Right ventricle myocardium superior (tissue), 1 donor: Measurements from ENCODE around the gene ABCC8. TPM values are rescaled to one million over a fixed set of nuclear protein-coding genes. Genes with fewer than 3 reads are reported as not detected.
"Not testable (repeated sequence)": the region's sequence is repeated elsewhere in the genome, so short reads cannot be mapped to it uniquely, and the experiment has no call there.

ENCODE experiments used
- ATAC-seq: fragments of 200-7000 bp; cut with Tn5 transposase; one replicate; pipeline ENCODE4 v1.9.1; 2020; ENCODE audit warnings: mild to moderate bottlenecking; ENCODE audit not compliant: poor library complexity
- DNase-seq: peaks from one replicate; pipeline ENCODE4 v3.0.0-alpha.2; 2020
- intact Hi-C: fragments of 100-400 bp; cut with DNase I; formaldehyde crosslinking; loops from one replicate; pipeline ENCODE4 v1.11.2; 2022
- total RNA-seq: library from RNA; stranded (reverse); fragmentation: NEBNext Ultra II Directional; extraction: Animal tissue kit (Norgen Biotek cat#: 25700); gene quantifications from one replicate; pipeline ENCODE4 v1.2.1, GENCODE V29; 2021
- donor health status: DM: no; HTN: yes; CAD: no; lungs with severe emphysema.

ABCC8 gene
- total RNA-seq, 1 donor from 2014 or later = 0.91 TPM

DNA sequence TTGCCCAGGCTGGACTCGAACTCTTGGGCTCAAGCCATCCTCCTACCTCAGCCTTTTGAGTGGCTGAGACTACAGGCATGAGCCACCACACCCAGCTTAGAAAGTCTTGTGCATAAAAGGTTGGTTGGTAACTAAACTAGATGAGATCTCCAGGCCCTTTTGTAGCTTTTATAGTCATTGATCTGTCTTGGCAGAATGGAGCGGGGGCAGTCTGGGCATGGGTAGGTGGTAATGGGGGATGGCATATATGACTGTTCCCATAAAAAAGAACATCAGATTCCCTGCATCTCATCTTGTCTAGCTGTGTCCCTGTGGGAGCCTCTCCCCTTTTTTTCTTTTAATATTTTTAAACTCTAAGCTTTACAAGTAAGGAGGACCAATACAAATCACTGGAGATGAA, 30.2 kb downstream of the ABCC8 start:
- ATAC-seq = no peak
- DNase-seq = no peak
- intact Hi-C loops = no loop called here

DNA sequence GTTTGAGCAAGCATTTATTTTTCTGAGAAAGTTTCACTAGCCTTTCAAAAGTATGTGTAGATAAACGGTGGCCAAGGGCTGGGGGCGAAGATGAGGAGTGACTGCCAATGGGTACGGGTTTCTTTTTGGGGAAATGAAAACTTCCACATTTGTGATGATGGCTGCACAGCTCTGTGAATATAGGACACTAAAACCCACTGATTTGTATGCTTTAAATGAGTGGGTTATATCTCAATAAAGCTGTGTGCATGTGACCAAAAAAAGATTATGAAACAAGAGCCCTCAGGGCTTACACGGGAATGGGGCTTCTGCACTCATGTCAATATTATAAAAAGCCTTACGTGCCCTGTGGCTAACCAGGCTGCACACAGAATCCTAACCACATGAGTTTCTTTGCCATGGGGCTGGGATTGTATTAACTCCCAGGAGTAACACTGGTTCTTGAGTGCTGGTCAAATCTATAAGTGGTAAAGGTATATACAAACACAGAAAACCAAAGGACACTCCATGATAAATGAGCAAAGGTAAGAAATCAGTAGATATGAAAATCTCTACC, 31.3 kb downstream of the ABCC8 start:
- ATAC-seq = no peak
- no peak for DNase-seq
- intact Hi-C loops = no loop called here

DNA sequence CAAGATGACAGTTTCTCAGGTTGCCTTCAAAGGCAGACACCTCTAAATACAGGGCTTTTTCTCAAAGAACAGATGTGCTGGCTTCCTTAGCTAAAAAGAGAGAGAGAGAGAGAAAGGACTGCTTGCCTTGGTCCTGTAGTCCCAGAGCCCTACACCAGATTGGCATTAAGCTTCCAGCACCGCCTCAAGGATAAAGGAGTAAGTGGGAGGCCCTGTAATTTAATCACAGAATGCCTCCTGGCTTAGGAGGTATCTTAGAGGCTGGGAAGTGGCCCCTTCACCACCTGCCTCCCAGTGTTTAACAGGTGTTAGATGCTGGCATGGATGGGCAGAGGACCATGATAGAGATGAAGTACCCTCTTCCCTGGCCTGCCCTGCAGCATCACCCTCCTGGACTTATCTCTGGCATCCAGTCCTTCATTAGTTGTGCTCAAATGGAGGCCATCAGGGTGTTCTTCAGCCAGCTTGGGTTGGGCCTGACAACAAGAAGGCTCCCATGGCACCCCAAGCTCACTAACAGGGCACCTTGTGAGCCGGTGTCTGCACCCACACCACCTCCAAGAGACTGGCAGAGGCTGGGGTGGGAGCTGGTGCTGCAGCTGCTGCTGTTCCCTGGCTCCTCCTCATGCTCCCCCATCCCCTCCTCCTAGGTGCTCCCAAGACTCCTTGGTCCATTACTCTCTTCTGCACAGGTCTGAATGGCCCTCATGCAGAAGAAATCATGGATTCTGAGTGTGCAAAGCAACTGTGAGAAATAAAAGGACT, 32.5 kb downstream of the ABCC8 start:
- intact Hi-C loops = no loop called here
- DNase-seq = no peak
- no peak for ATAC-seq

DNA sequence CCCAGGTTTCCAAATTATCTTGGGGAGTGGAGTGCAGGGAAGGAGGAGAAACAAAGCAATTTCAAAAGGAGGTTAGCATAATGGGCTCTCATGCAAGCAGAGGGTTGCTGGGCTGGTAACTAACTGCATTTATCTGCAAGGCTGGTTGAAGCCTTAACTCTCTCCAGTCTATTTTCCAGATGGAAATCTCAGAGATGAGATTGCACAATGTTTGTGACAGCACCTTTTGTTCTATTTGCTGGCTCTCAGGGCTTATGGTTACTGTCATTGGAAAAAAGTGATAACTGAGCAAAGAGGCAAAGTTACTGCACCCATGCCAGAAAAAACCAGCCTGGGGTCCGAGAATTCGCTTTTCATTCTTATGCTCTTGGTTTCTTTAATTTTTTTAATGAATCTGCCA, 33.2 kb downstream of the ABCC8 start:
- ATAC-seq (no peak), DNase-seq (no peak)
- intact Hi-C loops = no loop called here

DNA sequence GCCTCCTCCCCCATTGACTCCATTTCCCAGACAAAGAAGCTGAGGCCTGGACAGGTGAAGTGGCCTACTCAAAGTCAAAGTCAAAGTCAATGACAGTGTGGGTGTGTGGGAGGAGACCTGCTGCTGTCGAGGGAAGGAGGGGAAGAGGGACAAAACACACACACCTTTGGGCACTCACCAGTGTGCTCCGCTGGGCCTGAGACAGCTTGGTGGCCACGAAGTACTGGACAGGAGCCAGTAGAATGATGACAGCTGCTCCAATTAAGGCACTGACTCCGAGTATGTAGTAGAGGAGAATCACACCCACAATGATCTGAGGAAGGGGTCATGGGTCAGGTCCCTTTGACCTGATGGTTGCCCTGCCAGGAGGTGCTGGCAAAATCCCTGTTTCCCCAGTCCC, 33.6 kb downstream of the ABCC8 start:
- DNase-seq (no peak), ATAC-seq (no peak)
- intact Hi-C loops = no loop called here

DNA sequence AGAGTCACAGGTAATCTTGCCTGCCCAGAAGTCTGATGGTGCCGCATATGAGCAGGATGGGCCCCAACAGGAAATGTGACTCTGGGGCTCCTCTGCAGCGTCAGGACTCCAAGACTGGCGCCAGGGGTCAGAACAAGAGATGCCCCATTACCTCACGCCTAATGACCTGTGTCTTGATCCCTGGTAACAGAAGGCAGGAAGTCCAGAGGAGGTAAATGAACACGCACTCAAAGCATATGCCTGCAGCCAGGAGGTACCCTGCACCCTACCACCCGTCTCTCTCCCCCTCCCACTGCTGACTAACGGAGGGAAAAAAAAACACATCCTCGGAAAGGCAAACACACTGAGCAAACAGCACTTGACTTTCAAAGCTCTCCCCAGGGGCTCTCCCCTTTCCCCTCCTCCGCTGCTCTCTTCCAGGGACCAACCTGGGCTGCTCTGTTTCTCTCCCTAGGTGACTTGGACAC, 37.3 kb downstream of the ABCC8 start:
- ATAC-seq (no peak), DNase-seq (no peak)
- intact Hi-C loops = no loop called here

DNA sequence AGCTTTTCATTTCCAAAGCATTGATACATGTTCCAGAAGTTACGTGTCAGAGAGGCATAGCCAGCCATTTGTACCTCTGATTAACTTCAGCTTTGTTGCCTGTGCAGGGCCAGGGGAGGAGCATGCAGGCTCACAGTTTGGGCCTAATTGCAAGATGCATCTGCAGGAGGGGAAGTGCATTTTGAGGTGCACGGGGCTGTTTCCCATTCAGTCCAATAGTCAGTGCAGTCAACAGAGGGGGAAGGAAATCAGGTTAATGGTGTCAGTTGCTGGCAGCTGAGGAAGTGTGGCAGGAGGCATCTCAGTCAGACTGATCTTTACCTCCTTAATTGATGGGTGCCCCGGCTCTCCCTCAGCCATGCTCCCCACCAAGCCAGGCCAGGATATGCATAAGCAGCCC, 39.3 kb downstream of the ABCC8 start:
- ATAC-seq (no peak), DNase-seq (no peak)
- intact Hi-C loops = no loop called here

DNA sequence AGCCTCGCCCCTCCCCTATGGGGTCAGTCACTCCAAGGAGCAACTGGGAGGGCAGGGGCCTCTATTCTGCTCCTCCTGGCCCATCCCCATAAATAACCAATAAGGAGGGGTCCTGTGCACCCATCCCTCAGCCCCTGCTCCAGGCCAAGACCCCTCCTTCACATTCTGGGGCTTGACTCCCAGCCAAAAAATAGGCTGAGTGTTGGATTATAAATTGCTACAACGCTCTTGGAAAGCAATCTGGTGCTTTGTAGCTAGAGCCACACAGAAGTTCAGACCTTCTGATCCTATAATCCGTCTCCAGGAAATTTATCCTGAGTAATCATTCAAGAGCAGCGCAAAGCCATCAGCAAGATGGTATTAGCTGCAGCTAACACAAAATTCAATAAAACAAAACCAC, 42.5 kb downstream of the ABCC8 start:
- intact Hi-C loops = no loop called here
- ATAC-seq = no peak
- DNase-seq = no peak

DNA sequence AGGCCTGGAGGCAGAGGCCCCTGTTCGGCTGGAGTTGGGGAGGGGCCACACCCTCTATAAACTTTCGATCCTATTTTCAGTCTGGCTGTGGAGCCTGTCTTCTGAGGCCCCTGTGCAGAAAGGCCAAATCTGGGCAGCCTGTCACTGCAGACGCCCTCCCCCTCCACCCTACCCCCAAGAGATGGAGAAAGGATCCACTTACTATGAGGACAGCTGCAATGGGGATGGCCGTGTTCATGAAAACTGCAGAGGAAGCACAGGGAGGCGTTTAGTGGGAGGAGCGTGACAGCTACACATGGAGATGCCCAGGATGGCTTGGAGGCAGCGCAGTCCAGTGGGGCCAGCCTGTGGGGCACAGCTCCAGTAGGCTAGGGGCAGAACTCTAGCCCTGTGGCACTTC, 44.6 kb downstream of the ABCC8 start:
- ATAC-seq = no peak
- DNase-seq = no peak
- intact Hi-C loops = no loop called here

DNA sequence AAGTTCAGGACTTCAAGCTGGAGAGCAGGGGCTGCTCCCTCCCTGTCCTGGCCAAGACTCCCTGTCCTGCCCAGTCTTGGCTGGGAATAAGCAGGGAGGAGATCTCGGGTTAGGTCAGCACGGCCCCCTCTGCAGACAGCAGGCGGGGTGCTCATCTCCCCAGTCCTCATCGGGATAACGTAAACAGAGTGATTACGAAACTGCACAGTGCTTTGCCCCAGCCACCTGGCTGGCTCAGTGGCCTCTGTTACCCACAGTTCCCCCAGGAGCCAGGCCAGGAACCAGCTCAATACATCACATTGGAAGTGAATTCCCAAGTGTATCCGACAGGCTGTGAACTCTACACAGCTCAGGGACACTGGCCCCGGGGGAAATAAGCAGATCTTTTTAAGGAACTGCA, 45.5 kb downstream of the ABCC8 start:
- DNase-seq = no peak
- intact Hi-C loops = no loop called here
- ATAC-seq = no peak

DNA sequence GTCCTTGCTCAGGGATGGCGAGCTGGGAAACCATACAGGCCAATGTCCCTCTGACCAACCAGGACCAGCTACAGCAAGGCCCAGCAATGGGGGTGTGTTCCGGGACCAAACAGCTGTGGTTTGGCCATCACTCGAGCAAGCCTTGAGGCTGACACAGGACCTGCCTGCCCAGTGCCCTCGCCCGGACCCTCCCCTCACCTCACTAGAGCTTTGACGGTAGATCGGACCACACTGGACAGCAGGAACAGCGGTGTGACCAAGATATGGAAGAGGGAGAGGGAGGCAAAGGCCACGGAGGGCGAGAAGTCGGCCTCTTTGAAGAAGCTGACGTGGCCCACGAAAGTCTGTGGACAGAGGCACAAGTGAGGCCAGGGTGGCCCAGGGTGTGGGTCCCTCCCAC, 46.0 kb downstream of the ABCC8 start:
- intact Hi-C loops = no loop called here
- DNase-seq (no peak), ATAC-seq (no peak)

DNA sequence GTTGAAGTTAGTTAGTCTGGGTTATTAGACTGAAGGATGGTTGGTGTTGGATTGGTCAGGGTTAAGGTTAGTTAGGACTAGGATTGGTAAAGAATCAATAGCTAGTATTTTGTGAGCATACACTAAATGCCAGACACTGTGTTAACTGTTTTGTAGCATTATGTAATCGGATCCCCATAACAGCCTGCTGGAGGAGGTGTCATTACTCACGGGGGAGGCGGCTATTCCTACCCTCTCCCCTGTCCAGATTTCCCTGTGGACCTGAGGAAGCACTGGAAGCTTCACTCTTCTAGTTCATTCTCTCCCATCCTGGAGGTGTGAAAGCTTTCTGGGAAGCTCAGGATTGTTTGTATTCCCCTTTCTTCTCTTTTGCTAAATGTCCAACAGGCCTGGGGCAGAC, 47.7 kb downstream of the ABCC8 start:
- ATAC-seq (no peak), DNase-seq (no peak)
- intact Hi-C loops = no loop called here

DNA sequence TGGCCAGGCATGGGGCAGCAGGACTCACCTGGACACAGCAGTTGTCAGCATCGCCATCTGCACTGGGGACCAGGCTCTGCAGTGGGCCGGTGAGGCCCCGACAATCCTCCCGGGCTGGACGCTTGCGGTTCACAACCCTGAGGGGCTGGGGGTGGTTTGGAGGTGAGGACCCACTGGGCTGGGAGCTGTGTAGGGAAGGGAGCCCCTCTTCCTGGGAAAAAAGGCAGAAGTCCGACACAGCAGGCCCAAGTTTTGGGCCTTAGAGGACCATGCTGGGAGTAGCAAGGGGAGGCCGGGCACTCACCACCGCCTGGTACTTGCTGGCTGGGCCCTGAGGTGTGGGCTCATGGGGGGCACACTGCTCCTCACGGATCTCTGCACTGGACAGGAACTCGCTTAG, 48.4 kb downstream of the ABCC8 start:
- DNase-seq (no peak), ATAC-seq (no peak)
- intact Hi-C loops = no loop called here

DNA sequence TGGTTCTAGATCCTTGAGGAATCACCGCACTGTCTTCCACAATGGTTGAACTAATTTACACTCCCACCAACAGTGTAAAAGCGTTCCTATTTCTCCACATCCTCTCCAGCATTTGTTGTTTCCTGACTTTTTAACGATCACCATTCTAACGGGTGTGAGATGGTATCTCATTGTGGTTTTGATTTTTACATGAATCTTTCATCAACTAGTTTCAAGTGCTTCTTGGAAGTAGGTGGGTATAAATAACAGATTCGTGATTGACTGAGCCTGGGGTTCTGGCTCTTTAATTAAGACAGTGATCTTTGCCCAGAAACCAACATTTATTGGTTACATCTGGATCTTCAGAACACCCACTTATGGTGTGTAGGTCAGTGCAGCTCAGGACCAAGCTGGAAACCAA, 50.4 kb downstream of the ABCC8 start:
- intact Hi-C loops, ATAC-seq, DNase-seq: not testable (repeated sequence)

DNA sequence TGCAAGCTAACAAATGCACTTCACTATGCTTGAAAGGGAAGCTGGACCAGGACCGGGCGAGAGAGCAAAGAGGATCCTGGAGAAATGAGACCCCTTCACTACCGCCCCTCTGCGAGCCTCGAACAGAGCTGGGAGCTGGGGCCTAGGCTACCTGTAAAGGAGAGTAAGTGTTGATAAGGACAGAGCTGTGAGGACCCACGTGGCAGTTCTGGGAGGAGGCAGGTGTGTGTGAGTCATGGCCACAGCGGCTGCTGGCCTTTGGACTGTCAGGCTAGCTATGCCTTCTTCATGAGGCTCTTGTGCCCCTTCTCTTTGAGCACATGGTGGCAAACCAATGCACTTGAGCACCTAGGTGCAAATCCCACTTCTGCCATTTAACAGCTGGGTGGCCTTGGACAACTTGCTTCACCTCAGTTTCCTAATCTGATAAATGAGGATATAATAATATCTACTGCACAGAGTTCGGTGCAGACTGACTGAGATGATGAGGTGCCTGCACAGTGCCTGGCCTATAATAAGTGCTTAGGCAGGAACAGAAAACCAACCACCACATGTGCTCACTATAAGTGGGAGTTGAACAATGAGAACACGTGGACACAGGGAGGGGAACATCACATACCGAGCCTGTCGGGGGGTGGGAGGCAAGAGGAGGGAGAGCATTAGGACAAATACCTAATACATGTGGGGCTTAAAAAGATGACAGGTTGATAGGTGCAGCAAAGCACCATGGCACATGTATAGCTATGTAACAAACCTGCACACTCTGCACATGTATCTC, 52.9 kb downstream of the ABCC8 start:
- no peak for ATAC-seq
- intact Hi-C loops = no loop called here

DNA sequence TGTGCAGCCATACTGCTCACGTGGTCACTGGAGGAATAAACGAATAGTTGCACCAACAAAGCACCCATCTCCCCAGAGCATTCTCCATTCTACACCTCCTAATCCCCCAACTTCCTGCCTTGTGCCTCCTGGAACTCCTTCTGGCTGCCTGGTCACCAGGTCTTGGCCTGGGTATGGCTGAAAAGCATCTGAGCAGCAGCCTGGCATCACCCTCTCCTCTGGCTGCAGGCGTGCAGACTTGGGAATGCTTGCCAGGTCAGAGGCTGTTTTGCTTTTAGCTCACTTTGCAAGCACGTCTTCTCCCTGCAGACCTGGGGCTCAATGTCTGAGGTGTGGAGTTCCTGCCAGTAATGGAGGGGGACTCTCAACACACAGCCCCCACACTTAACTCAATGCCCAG, 54.9 kb downstream of the ABCC8 start:
- no peak for DNase-seq
- intact Hi-C loops = no loop called here
- ATAC-seq = peak; percentile 78

More for the DNA sequence above, 52.9 kb downstream of the ABCC8 start:
- DNase-seq = no peak

DNA sequence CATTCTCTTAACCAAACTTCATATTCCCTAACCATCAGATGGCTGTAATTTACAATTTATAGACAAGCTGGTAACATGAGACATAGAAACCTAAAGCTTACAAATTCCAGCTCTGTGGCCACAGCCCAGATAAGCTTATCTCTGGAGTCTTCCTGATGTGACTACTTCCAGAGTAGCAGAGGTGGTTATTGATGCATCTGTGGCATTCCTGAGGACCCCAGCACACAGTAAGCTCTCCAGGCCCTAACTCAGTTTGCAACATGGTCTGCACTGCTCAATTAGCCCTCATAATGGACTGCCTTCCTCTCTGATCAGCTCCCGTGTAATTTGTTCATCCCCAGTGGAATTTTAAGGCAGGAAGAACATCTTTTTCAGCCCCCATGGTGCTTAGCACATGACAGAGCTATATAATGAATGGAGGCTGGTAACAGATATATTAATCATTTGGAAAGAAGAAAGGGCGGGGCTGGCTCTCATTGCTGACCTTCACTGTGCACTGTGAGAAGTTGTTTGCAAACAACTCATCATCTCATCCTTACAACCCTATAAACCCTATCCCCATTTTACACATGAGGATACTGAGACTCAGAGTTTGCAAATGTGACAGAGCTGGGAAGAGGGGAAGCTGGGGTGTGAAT, 58.1 kb downstream of the ABCC8 start:
- intact Hi-C loops = no loop called here
- ATAC-seq (no peak), DNase-seq (no peak)

DNA sequence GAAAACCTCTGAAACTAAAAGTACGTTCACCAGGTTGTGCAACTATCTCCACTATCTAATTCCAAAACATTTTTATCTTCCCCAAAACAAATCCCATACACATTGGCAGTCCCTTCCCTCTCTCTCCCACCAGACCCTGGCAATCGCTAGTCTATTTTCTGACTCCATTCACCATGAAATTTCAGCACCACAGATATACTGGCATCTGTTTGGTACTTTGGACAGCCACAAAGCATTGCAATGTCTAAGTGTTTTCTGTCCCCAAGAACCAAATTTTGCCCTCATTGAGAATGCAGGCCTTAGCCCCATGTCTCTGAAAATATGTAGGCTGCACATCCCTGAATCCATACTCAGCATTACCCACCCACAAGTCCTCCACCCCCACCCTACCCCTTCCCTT, 60.2 kb downstream of the ABCC8 start:
- ATAC-seq (peak; percentile 28), DNase-seq (no peak)
- intact Hi-C loops = no loop called here

DNA sequence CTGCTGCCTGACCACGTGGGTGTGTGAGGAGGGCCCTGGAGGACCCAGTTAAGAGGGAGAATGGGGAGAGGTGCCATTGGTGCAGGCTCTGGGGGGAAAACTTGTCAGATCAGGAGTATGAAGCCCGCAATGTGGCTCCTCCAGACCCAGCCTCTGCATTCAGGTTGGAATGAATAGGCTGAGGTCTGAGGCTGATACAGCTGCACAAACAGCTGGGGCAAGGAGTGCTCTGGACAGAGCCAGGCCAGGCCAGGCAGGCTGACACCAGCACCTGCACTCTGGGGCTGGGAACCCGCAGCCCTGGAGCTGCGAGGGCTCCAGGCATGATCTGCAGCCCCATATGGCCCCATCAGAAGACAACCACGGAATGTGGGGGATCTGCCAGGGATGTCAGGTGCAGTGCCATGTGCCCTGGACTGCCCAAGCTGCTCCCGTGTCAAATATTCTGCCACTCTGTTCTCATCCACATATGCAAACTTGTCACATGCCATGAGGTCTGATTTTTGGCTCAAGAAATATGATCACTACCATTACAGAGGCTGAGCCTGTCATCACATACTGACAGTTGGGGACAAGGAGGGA, 61.0 kb downstream of the ABCC8 start:
- intact Hi-C loops = no loop called here
- ATAC-seq = peak; percentile 87
- no peak for DNase-seq
